HEK293 (cell line): ENCODE measurements around the gene DPH5.

Experiments used
- CTCF ChIA-PET: fragments of 350-600 bp; formaldehyde crosslinking; extraction: SDS; loops from one replicate; lab custom pipeline; 2021; ENCODE audit warnings: antibody characterized with exemption; lab: Yijun Ruan, JAX
- POLR2A ChIA-PET: fragments of 300-600 bp; formaldehyde crosslinking; extraction: SDS; loops from one replicate; lab custom pipeline; 2020; ENCODE audit warnings: antibody characterized with exemption, inconsistent platforms; lab: Yijun Ruan, JAX
- H3K27ac ChIP-seq: fragments of 200-500 bp; sonication (Bioruptor generic); 2 replicates; pipeline ENCODE4 v1.5.1; 2014; ENCODE audit warnings: low read depth, low read length, control low read depth, inconsistent platforms; ENCODE audit errors: extremely low read depth
- H3K36me3 ChIP-seq, 2 experiments: fragments of 200-500 bp in 1 of 2; sonication (Bioruptor generic) in 1 of 2; 1 replicate in 1 of 2; 2 replicates in 1 of 2; pipeline ENCODE4 v1.5.1; 2014 to 2017; ENCODE audit warnings: inconsistent platforms in 2 of 2, low read length in 2 of 2; ENCODE audit not compliant: control insufficient read depth in 2 of 2, insufficient read depth in 1 of 2
- H3K4me1 ChIP-seq: fragments of 200-500 bp; sonication (Bioruptor generic); 2 replicates; pipeline ENCODE4 v1.5.1; 2014; ENCODE audit warnings: mild to moderate bottlenecking, low read length, inconsistent platforms; ENCODE audit not compliant: control insufficient read depth, insufficient read depth
- H3K4me3 ChIP-seq: 2 replicates; pipeline ENCODE4 v1.5.1; 2011; ENCODE audit warnings: low read depth, mild to moderate bottlenecking, control low read depth, low read length, moderate library complexity
- H3K9me3 ChIP-seq: fragments of 200-500 bp; sonication (Bioruptor generic); 2 replicates; pipeline ENCODE4 v1.5.1; 2014; ENCODE audit warnings: low read depth, low read length, inconsistent platforms; ENCODE audit not compliant: control insufficient read depth, insufficient read depth
- BCL11B ChIP-seq: fragments of 450-650 bp; formaldehyde crosslinking; IDR thresholded peaks from 2 replicates; pipeline ENCODE4 v1.5.1; 2016; ENCODE audit warnings: low read depth, missing biosample characterization, missing genetic modification characterization
- FEZF1 ChIP-seq: fragments of 450-650 bp; formaldehyde crosslinking; IDR thresholded peaks from 2 replicates; pipeline ENCODE4 v1.5.1; 2016; ENCODE audit warnings: missing biosample characterization, missing genetic modification characterization
- HOXD13 ChIP-seq: sonication (generic); formaldehyde crosslinking; IDR thresholded peaks from 2 replicates; pipeline ENCODE4 v1.8.0; 2022; ENCODE audit warnings: missing genetic modification reagents, borderline replicate concordance
- KLF1 ChIP-seq: fragments of 450-650 bp; formaldehyde crosslinking; IDR thresholded peaks from 2 replicates; pipeline ENCODE4 v1.5.1; 2016; ENCODE audit warnings: missing biosample characterization, missing genetic modification characterization
- MEIS1 ChIP-seq: sonication (generic); formaldehyde crosslinking; IDR thresholded peaks from 2 replicates; pipeline ENCODE4 v1.8.1; 2022; ENCODE audit warnings: missing genetic modification reagents, mild to moderate bottlenecking, borderline replicate concordance
- SALL2 ChIP-seq: fragments of 450-650 bp; formaldehyde crosslinking; IDR thresholded peaks from 2 replicates; pipeline ENCODE4 v1.5.0; 2017; ENCODE audit warnings: missing biosample characterization, mild to moderate bottlenecking, missing genetic modification characterization, borderline replicate concordance
- SP2 ChIP-seq: fragments of 450-650 bp; formaldehyde crosslinking; IDR thresholded peaks from 2 replicates; pipeline ENCODE4 v1.5.1; 2016; ENCODE audit warnings: missing biosample characterization, missing genetic modification characterization
- ZBTB17 ChIP-seq: fragments of 450-650 bp; formaldehyde crosslinking; IDR thresholded peaks from 2 replicates; pipeline ENCODE4 v1.5.1; 2016; ENCODE audit warnings: missing biosample characterization, missing genetic modification characterization
- ZNF133 ChIP-seq: fragments of 450-650 bp; formaldehyde crosslinking; IDR thresholded peaks from 2 replicates; pipeline ENCODE4 v1.5.1; 2016; ENCODE audit warnings: missing biosample characterization, missing genetic modification characterization
- ZNF146 ChIP-seq: fragments of 450-650 bp; formaldehyde crosslinking; IDR thresholded peaks from 2 replicates; pipeline ENCODE4 v1.5.1; 2016; ENCODE audit warnings: missing biosample characterization, missing genetic modification characterization
- ZNF157 ChIP-seq: fragments of 450-650 bp; formaldehyde crosslinking; IDR thresholded peaks from 2 replicates; pipeline ENCODE4 v1.5.1; 2016; ENCODE audit warnings: missing biosample characterization, missing genetic modification characterization
- ZNF223 ChIP-seq: fragments of 450-650 bp; formaldehyde crosslinking; IDR thresholded peaks from 2 replicates; pipeline ENCODE4 v1.5.1; 2016; ENCODE audit warnings: missing biosample characterization, missing genetic modification characterization
- ZNF274 ChIP-seq, 2 experiments: fragments of 200-500 bp in 1 of 2; fragments of 450-650 bp in 1 of 2; sonication (Bioruptor generic) in 1 of 2; formaldehyde crosslinking in 1 of 2; IDR thresholded peaks; 2 replicates each; pipeline versions ENCODE4 v1.5.1 to v1.6.1; 2014 to 2016; ENCODE audit warnings: borderline replicate concordance in 1 of 2, inconsistent platforms in 1 of 2, low read length in 1 of 2, missing biosample characterization in 1 of 2, missing genetic modification characterization in 1 of 2
- ZNF37A ChIP-seq: fragments of 450-650 bp; IDR thresholded peaks from 2 replicates; pipeline ENCODE4 v1.5.1; 2018; ENCODE audit warnings: missing biosample characterization, missing genetic modification characterization
- ZNF404 ChIP-seq: fragments of 450-650 bp; formaldehyde crosslinking; IDR thresholded peaks from 2 replicates; pipeline ENCODE4 v1.5.1; 2017; ENCODE audit warnings: missing biosample characterization, missing genetic modification characterization
- ZNF423 ChIP-seq: fragments of 450-650 bp; formaldehyde crosslinking; IDR thresholded peaks from 2 replicates; pipeline ENCODE4 v1.5.1; 2016; ENCODE audit warnings: missing biosample characterization, missing genetic modification characterization
- ZNF514 ChIP-seq: fragments of 450-650 bp; formaldehyde crosslinking; IDR thresholded peaks from 2 replicates; pipeline ENCODE4 v1.5.1; 2016; ENCODE audit warnings: missing biosample characterization, missing genetic modification characterization
- ZNF544 ChIP-seq: fragments of 450-650 bp; formaldehyde crosslinking; IDR thresholded peaks from 2 replicates; pipeline ENCODE4 v1.5.0; 2017; ENCODE audit warnings: missing biosample characterization, missing genetic modification characterization
- ZNF558 ChIP-seq: fragments of 450-650 bp; formaldehyde crosslinking; IDR thresholded peaks from 2 replicates; pipeline ENCODE4 v1.5.1; 2016; ENCODE audit warnings: missing biosample characterization, missing genetic modification characterization
- ZNF610 ChIP-seq: fragments of 450-650 bp; formaldehyde crosslinking; IDR thresholded peaks from 2 replicates; pipeline ENCODE4 v1.5.1; 2016; ENCODE audit warnings: missing biosample characterization, missing genetic modification characterization, borderline replicate concordance
- ZNF747 ChIP-seq: fragments of 450-650 bp; formaldehyde crosslinking; IDR thresholded peaks from 2 replicates; pipeline ENCODE4 v1.5.1; 2016; ENCODE audit warnings: missing biosample characterization, missing genetic modification characterization
- ZNF776 ChIP-seq: fragments of 450-650 bp; formaldehyde crosslinking; IDR thresholded peaks from 2 replicates; pipeline ENCODE4 v1.5.0; 2017; ENCODE audit warnings: missing biosample characterization, missing genetic modification characterization, borderline replicate concordance
- ZSCAN16 ChIP-seq: fragments of 450-650 bp; formaldehyde crosslinking; IDR thresholded peaks from 2 replicates; pipeline ENCODE4 v1.5.1; 2016; ENCODE audit warnings: missing biosample characterization, missing genetic modification characterization
- TF ChIP-seq, protein P1 (sequence below): fragments of 450-650 bp; formaldehyde crosslinking; IDR thresholded peaks from 2 replicates; pipeline ENCODE4 v1.5.1; 2016; ENCODE audit warnings: missing biosample characterization, missing genetic modification characterization
- TF ChIP-seq, protein P2 (sequence below): fragments of 450-650 bp; formaldehyde crosslinking; IDR thresholded peaks from 2 replicates; pipeline ENCODE4 v1.5.1; 2016; ENCODE audit warnings: missing biosample characterization, missing genetic modification characterization
- TF ChIP-seq, protein P3 (sequence below): fragments of 450-650 bp; formaldehyde crosslinking; IDR thresholded peaks from 2 replicates; pipeline ENCODE4 v1.5.1; 2016; ENCODE audit warnings: missing biosample characterization, missing genetic modification characterization, low read depth
- TF ChIP-seq, protein P4 (sequence below): fragments of 450-650 bp; formaldehyde crosslinking; IDR thresholded peaks from 2 replicates; pipeline ENCODE4 v1.5.1; 2016; ENCODE audit warnings: missing biosample characterization, missing genetic modification characterization

Gene DPH5

DNA sequence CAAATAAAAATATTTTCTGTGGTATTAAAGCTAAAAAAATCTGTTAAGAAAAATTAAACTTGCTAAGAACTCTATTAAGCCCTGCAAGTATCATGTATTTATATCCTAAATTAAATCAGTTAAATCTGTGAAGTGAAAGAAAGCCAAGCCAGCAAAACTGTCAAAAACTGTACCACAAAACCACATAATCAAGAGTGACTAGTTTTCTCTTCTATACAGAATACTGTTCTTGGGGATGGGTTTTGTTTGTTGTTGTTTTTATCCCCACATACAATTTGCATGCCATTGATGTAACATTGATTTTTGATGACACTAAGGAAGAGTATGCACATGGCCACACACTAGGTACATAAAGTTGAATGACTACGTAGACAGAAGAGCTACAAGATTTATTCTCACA lies 20.4 kb downstream of the DPH5 start (continued):
- TF ChIP-seq, protein P1, sequence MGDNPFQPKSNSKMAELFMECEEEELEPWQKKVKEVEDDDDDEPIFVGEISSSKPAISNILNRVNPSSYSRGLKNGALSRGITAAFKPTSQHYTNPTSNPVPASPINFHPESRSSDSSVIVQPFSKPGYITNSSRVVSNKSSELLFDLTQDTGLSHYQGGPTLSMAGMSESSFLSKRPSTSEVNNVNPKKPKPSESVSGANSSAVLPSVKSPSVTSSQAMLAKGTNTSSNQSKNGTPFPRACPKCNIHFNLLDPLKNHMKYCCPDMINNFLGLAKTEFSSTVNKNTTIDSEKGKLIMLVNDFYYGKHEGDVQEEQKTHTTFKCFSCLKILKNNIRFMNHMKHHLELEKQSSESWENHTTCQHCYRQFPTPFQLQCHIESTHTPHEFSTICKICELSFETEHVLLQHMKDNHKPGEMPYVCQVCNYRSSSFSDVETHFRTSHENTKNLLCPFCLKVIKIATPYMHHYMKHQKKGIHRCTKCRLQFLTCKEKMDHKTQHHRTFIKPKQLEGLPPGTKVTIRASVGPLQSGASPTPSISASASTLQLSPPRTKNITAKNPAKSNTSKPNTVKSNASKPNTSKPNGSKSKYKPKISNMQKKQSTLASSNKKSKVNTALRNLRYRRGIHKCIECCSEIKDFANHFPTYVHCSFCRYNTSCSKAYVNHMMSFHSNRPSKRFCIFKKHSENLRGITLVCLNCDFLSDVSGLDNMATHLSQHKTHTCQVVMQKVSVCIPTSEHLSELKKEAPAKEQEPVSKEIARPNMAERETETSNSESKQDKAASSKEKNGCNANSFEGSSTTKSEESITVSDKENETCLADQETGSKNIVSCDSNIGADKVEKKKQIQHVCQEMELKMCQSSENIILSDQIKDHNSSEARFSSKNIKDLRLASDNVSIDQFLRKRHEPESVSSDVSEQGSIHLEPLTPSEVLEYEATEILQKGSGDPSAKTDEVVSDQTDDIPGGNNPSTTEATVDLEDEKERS (tag by site-specific recombination), result no peak
- TF ChIP-seq BCL11B (tag by site-specific recombination) (no peak), ZNF423 (tag by site-specific recombination) (no peak), ZSCAN16 (no peak), ZNF544 (tag by site-specific recombination) (no peak), KLF1 (no peak), ZNF37A (tag by site-specific recombination) (no peak), FEZF1 (tag by site-specific recombination) (no peak), ZNF404 (tag by site-specific recombination) (no peak), HOXD13 (CRISPR knock-in tag) (no peak)
- TF ChIP-seq, protein P2, sequence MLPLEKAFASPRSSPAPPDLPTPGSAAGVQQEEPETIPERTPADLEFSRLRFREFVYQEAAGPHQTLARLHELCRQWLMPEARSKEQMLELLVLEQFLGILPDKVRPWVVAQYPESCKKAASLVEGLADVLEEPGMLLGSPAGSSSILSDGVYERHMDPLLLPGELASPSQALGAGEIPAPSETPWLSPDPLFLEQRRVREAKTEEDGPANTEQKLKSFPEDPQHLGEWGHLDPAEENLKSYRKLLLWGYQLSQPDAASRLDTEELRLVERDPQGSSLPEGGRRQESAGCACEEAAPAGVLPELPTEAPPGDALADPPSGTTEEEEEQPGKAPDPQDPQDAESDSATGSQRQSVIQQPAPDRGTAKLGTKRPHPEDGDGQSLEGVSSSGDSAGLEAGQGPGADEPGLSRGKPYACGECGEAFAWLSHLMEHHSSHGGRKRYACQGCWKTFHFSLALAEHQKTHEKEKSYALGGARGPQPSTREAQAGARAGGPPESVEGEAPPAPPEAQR (tag by site-specific recombination), result no peak

DNA sequence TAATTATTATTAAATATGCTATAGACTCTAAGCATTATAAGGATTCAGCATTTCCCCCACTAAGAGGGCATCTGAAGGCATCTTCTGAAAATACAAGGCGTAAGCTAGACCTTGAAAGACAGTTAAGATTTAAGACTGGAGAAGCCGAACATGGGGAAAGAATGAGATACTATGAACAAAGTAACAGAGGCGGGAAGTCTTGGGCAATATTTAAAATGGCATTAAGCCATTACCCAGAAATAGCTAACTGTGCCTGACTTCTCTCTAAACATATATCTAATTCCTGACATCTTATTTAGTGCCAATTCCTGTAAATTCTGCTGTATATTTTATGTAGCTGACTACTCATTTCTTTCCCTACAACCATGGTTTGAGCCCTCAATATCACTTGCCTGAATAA lies 20.9 kb downstream of the DPH5 start:
- H3K4me1 ChIP-seq, result peaks cover 8% of the 10 kb centered on the region
- H3K4me3 ChIP-seq, result no peak overlapping the region
- ChIA-PET CTCF (interaction anchor here (0.7 to 1.0 kb wide), 2 partner anchors 132 to 284 kb away, joined by 3 to 4 read pairs; no protein-coding TSS in a partner anchor), POLR2A (no interaction called here)
- no peaks in the 10 kb centered on the region for H3K9me3 ChIP-seq
- no peak overlapping the region for H3K27ac ChIP-seq
- TF ChIP-seq ZNF133 (tag by site-specific recombination) (no peak), ZNF274 (IDR thresholded peaks at IDR 0.05; ENCODE audit: low read length) (no peak), ZNF274 (tag by site-specific recombination; IDR thresholded peaks at IDR 0.05; ENCODE audit: borderline replicate concordance) (no peak), ZNF558 (no peak), ZNF776 (tag by site-specific recombination) (no peak), SP2 (no peak), MEIS1 (CRISPR knock-in tag) (no peak), ZNF223 (tag by site-specific recombination) (no peak), ZBTB17 (no peak)
- H3K36me3 ChIP-seq, result peaks cover 4 to 35% of the 10 kb centered on the region in 2 experiments; a peak in 2 of 3 replicates

DNA sequence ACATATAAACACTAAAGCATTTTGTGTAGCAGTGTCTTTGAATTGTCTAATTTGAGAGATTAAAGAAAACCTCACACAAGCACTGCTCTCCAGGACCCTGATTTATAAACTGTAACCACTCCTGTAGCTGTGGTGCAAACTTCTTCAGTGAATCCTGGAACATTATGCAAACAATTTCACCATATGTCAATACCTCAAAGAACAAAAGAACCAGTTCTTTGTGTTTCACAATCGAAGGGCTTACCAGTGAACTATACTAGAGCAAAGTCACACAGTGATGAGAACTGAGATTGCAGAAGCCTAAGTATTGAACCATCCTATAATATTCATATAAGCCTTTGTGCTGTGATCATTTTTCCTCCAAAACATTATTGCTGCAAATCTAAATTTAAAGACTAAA lies 21.5 kb downstream of the DPH5 start:
- ChIA-PET POLR2A (no interaction called here), CTCF (interaction anchor here (0.7 to 2.0 kb wide), 2 partner anchors 284 kb away, joined by 4 to 5 read pairs; no protein-coding TSS in a partner anchor)
- Histone ChIP-seq H3K4me1 (peaks cover 8% of the 10 kb centered on the region), H3K4me3 (no peak overlapping the region), H3K27ac (no peak overlapping the region), H3K9me3 (no peaks in the 10 kb centered on the region), H3K36me3 (peaks cover 7 to 36% of the 10 kb centered on the region in 2 experiments; a peak in 2 of 3 replicates)
- TF ChIP-seq ZNF747 (tag by site-specific recombination) (no peak), ZNF146 (no peak), SALL2 (no peak), ZNF404 (tag by site-specific recombination) (no peak), ZNF157 (tag by site-specific recombination) (no peak), ZNF514 (no peak), ZNF610 (no peak)
- TF ChIP-seq, protein P3, sequence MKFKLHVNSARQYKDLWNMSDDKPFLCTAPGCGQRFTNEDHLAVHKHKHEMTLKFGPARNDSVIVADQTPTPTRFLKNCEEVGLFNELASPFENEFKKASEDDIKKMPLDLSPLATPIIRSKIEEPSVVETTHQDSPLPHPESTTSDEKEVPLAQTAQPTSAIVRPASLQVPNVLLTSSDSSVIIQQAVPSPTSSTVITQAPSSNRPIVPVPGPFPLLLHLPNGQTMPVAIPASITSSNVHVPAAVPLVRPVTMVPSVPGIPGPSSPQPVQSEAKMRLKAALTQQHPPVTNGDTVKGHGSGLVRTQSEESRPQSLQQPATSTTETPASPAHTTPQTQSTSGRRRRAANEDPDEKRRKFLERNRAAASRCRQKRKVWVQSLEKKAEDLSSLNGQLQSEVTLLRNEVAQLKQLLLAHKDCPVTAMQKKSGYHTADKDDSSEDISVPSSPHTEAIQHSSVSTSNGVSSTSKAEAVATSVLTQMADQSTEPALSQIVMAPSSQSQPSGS (tag by site-specific recombination), result no peak
- TF ChIP-seq, protein P4, sequence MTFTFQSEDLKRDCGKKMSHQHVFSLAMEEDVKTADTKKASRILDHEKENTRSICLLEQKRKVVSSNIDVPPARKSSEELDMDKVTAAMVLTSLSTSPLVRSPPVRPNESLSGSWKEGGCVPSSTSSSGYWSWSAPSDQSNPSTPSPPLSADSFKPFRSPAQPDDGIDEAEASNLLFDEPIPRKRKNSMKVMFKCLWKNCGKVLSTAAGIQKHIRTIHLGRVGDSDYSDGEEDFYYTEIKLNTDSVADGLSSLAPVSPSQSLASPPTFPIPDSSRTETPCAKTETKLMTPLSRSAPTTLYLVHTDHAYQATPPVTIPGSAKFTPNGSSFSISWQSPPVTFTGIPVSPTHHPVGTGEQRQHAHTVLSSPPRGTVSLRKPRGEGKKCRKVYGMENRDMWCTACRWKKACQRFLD (tag by site-specific recombination), result no peak
